Psoas muscle (tissue), 8 donors: ENCODE measurements around the gene ZNF444. TPM values are rescaled to one million over a fixed set of nuclear protein-coding genes. Genes with fewer than 3 reads are reported as not detected.

Experiments
- ATAC-seq, 4 donors: fragments of 200-7000 bp; cut with Tn5 transposase; one replicate each; pipeline ENCODE4 v1.9.1; 2020; ENCODE audit warnings: moderate library complexity in 3 of 4, mild to moderate bottlenecking in 2 of 4
- DNase-seq, 2 donors: peaks; one replicate each; pipeline ENCODE4 v3.0.0-alpha.2; 2020
- H3K27ac ChIP-seq: fragments of 200-600 bp; one replicate; pipeline ENCODE4 v1.8.0; 2022
- H3K27me3 ChIP-seq, 3 donors: fragments of 200-600 bp in 1 of 3; one replicate each; pipeline versions ENCODE4 v1.6.1 to v1.8.0; 2013 to 2022; ENCODE audit warnings: low read length in 2 of 3, mild to moderate bottlenecking in 2 of 3, moderate library complexity in 1 of 3; ENCODE audit not compliant: insufficient read depth in 3 of 3
- H3K36me3 ChIP-seq, 2 donors: fragments of 200-600 bp in 1 of 2; one replicate each; pipeline versions ENCODE4 v1.6.1 to v1.8.0; 2013 to 2022; ENCODE audit warnings: low read depth in 1 of 2, mild to moderate bottlenecking in 1 of 2, moderate library complexity in 1 of 2; ENCODE audit not compliant: insufficient read depth in 1 of 2
- H3K4me1 ChIP-seq: fragments of 200-600 bp; one replicate; pipeline ENCODE4 v1.8.0; 2022
- H3K4me3 ChIP-seq: fragments of 200-600 bp; one replicate; pipeline ENCODE4 v1.8.0; 2022; ENCODE audit warnings: mild to moderate bottlenecking
- H3K9me3 ChIP-seq: fragments of 200-600 bp; one replicate; pipeline ENCODE4 v1.8.0; 2022
- CTCF ChIP-seq: fragments of 200-600 bp; IDR thresholded peaks from one replicate; pipeline ENCODE4 v1.8.0; 2022; ENCODE audit warnings: antibody characterized with exemption
- WGBS, 3 donors: extraction: QIAGEN DNeasy Blood & Tissue Kit; methylation state at CpG; one replicate each; pipeline versions ENCODE4 v1.1.6 to v1.1.7; 2013; 5-methylcytosine and 5-hydroxymethylcytosine counted together
- intact Hi-C, 2 donors: fragments of 100-400 bp; cut with DNase I; formaldehyde crosslinking; loops; one replicate each; pipeline versions ENCODE4 v1.11.0 to v1.14.2; 2022
- polyA plus RNA-seq, 3 donors: library from polyadenylated mRNA; stranded (reverse); fragments of 200-250 nt; gene quantifications; one replicate each; pipeline ENCODE4 v1.2.3, GENCODE V29; 2013
- total RNA-seq, 4 donors: library from RNA; stranded (reverse); fragmentation: NEBNext Ultra II Directional in 2 of 4; extraction: Animal tissue kit (Norgen Biotek cat#: 25700) in 2 of 4; gene quantifications; one replicate each; pipeline versions ENCODE4 v1.2.1 to v1.2.4, GENCODE V29; 2021 to 2023
- donor health status: healthy with polysubstance abuse.
- donor health status: DM: no; HTN: no; CAD: no; lungs with moderate emphysema.
- donor health status: Bipolar disorder and iron deficiency.
- donor health status: healthy.
- donor health status: DM: yes; HTN: yes; CAD: no.
- donor health status: DM: no; HTN: no; CAD: no.
- donor health status: DM: no; HTN: no; CAD: no.
- donor health status: DM: yes; HTN: yes; CAD: no.

The ZNF444 gene
- total and polyA plus RNA-seq, 7 donors: 12.0 to 22.4 (median 16.4) TPM

- no peaks in the 10 kb centered on the region for H3K36me3 ChIP-seq
- H3K27me3 ChIP-seq: peaks cover 0 to 26% (median 9%) of the 10 kb centered on the region in 3 donors
- no peak for TF ChIP-seq CTCF
- H3K4me3 ChIP-seq: no peak overlapping the region
- 48 to 52% (median 49%) methylated on average over 11 of the region's 11 CpGs for WGBS, 3 donors
- no peak overlapping the region for H3K27ac ChIP-seq
- no peaks in the 10 kb centered on the region for H3K9me3 ChIP-seq
- no peaks in the 10 kb centered on the region for H3K4me1 ChIP-seq
- DNase-seq (no peak), ATAC-seq (no peak)
- intact Hi-C loops: no loop called here
These were observed 36.6 kb downstream of the ZNF444 start for GRCh38 chr19:56177564-56178243.

GRCh38 chr19:56189785-56190184, 48.7 kb downstream of the ZNF444 start:
- intact Hi-C loops: no loop called here
- Histone ChIP-seq H3K27me3 (no peaks in the 10 kb centered on the region), H3K36me3 (no peaks in the 10 kb centered on the region), H3K27ac (no peak overlapping the region), H3K4me1 (no peaks in the 10 kb centered on the region), H3K4me3 (no peak overlapping the region), H3K9me3 (no peaks in the 10 kb centered on the region)
- no peak for TF ChIP-seq CTCF
- no peak for DNase-seq
- 68% methylated on average over 17 of the region's 17 CpGs for WGBS, 3 donors
- ATAC-seq: no peak

DNA sequence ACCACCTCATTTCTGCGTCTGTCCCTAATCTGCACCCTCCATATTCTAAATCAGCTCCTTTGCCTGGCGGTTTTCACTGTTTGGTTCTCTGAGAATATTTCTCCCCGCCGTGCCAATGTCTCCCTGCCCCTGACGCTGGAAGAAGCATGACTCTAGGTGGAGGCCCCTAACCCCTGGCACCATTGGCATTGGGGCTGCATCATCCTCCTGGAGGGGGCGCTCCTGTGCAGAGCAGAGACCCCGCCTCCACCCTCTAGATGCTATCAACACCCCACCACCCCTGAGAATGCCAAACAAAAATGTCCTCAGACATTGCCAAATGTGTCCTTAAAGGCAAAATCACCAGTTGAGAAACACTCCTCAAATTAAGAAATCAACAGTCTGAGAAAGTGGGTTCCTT, 50.0 kb downstream of the ZNF444 start:
- intact Hi-C loops: no loop called here
- Histone ChIP-seq H3K9me3 (no peaks in the 10 kb centered on the region), H3K27ac (no peak overlapping the region), H3K4me3 (no peak overlapping the region), H3K36me3 (no peaks in the 10 kb centered on the region), H3K4me1 (no peaks in the 10 kb centered on the region), H3K27me3 (no peaks in the 10 kb centered on the region)
- DNase-seq: no peak
- no peak for TF ChIP-seq CTCF
- WGBS, 3 donors: 63 to 69% (median 67%) methylated on average over 7 of the region's 7 CpGs
- no peak for ATAC-seq

- H3K4me1 ChIP-seq: no peaks in the 10 kb centered on the region
- H3K27ac ChIP-seq: no peak overlapping the region
- H3K4me3 ChIP-seq: no peak overlapping the region
- DNase-seq (no peak), ATAC-seq (no peak)
- no peak for TF ChIP-seq CTCF
- no peaks in the 10 kb centered on the region for H3K36me3 ChIP-seq
- intact Hi-C loops: no loop called here
- H3K9me3 ChIP-seq: no peaks in the 10 kb centered on the region
- 76 to 80% (median 80%) methylated on average over 10 of the region's 10 CpGs for WGBS, 3 donors
- H3K27me3 ChIP-seq: no peaks in the 10 kb centered on the region
These were observed 50.6 kb downstream of the ZNF444 start for GRCh38 chr19:56191711-56192110.
